ENCODE data around the gene CSN1S1. TPM values are rescaled to one million over a fixed set of nuclear protein-coding genes. Genes with fewer than 3 reads are reported as not detected.

Gene CSN1S1, protein sequence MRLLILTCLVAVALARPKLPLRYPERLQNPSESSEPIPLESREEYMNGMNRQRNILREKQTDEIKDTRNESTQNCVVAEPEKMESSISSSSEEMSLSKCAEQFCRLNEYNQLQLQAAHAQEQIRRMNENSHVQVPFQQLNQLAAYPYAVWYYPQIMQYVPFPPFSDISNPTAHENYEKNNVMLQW
- not detected in 2 replicates for total RNA-seq

DNA sequence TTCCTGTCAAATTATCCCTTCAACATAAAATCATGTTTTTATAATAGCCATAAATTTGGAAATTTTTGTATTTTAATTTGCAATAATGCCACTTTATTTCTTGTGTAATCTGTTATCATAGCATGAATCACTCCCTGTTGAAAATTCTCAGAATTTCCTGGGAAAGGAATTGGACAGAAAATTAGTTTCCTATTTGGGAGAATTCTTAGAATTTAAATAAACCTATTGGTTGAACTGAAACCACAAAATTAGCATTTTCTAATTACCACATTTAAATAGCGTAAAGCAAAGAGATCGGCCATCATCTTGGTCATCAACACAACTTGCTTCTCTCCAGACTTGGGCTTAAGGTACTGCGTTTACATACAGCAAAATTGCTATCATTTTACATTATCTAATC lies at the start of gene CSN1S1:
Gene CSN1S1 (plus strand): TSS at position 301 of the 400 bp plus-strand sequence. CDS start 1,488 bp downstream, outside the sequence.

DNA sequence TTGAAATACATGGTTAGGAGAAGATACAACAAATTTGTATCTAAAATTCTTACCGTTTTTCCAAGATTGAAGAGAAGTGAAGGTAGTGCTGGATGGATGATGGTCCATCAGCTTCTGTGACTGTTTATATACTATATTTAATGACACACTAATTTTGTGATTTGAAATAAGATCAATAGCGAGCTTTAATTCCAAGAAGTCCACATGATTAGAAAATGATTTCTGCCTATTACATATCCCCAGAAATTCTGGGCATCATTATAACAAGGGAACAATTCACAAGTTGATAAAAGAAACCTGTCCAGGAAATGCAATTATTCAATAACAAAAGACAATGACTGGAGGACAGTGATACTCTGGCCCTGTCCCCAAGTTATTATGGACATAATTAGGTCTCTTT lies 34.8 kb downstream of the CSN1S1 start, which contains the start of gene CSN2:
Gene CSN2 (minus strand): TSS at position 101 of the 400 bp plus-strand sequence. CDS start 4,733 bp downstream, outside the sequence.

GRCh38 chr4:69995526-69996016 lies 64.7 kb downstream of the CSN1S1 start, which contains the start of gene STATH:
TSS of gene STATH (plus strand) at chr4:69995966. CDS start at chr4:69998438, 2,472 bp downstream.

Other genes with a start within 250 kb of the CSN1S1 start
- gene SULT1B1, start 170.4 kb upstream of the CSN1S1 start, total RNA-seq, result 0.18 and 1.2 TPM in 2 replicates
- gene SULT1E1, start 70.9 kb upstream of the CSN1S1 start, total RNA-seq, result 3.2 and 3.7 TPM in 2 replicates
- gene CSN2, start 34.7 kb downstream of the CSN1S1 start, total RNA-seq, result not detected in 2 replicates
- gene STATH, start 64.9 kb downstream of the CSN1S1 start, total RNA-seq, result not detected in 2 replicates
- not detected in 2 replicates for gene HTN3, start 97.4 kb downstream of the CSN1S1 start, total RNA-seq
- not detected in 2 replicates for gene HTN1, start 119.4 kb downstream of the CSN1S1 start, total RNA-seq
- gene PRR27, start 223.2 kb downstream of the CSN1S1 start, total RNA-seq, result not detected in 2 replicates

All from myometrial cell (primary cell).